ENCODE results near the gene KRT31. TPM values are rescaled to one million over a fixed set of nuclear protein-coding genes. Genes with fewer than 3 reads are reported as not detected.

The KRT31 gene
- polyA plus RNA-seq, 3 donors = not detected

DNA sequence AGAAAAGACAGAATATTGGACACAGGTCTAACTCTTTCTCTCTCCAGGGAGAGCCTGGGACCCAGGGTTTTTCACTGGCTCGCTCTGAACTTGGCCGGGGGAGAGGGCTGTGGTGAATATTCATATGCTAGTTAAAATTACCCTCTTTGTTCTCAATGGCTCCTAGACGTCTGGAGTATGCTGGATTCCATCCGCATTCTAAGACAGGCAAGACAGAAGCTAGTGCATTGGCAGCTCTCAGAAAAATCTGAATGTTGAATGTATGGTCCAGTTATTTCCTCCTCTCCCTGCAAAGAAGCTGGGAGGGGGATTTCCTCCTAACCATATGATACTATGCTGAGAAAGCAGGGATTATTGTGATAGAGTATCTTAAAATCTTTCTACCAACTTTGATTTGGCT, 9.7 kb downstream of the KRT31 start:
- no peaks in the 10 kb centered on the region for H3K36me3 ChIP-seq (replicated peaks in 1 of 2; ENCODE audit: control insufficient read depth in 1 of 2, insufficient read depth in 2 of 2, low read length in 2 of 2)
- no peak overlapping the region for H3K9ac ChIP-seq (ENCODE audit: insufficient read depth, low read length, poor library complexity, severe bottlenecking)
- no peak overlapping the region for H3K27ac Mint-ChIP-seq
- H3K9me3 Mint-ChIP-seq = peaks cover 4 to 20% (median 11%) of the 10 kb centered on the region in 7 donors
- no peak overlapping the region for H3K4me3 ChIP-seq (replicated peaks in 1 of 3; ENCODE audit: low read depth in 2 of 3, low read length in 3 of 3)
- no peak overlapping the region for H3K27ac ChIP-seq (ENCODE audit: low read depth in 1 of 2, low read length in 2 of 2)
- no peak for DNase-seq
- no peak overlapping the region for H2AFZ ChIP-seq (ENCODE audit: insufficient read depth, low read depth, low read length, poor library complexity, severe bottlenecking)
- no peaks in the 10 kb centered on the region for H3K79me2 ChIP-seq (ENCODE audit: insufficient read depth, low read length)
- H3K4me2 ChIP-seq (replicated peaks; ENCODE audit: extremely low read depth, low read length, poor library complexity, severe bottlenecking) = no peak overlapping the region
- H3K4me1 Mint-ChIP-seq = no peaks in the 10 kb centered on the region
- no peaks in the 10 kb centered on the region for H3K36me3 Mint-ChIP-seq
- H3K27me3 Mint-ChIP-seq (ENCODE audit: low read depth in 3 of 3) = peaks cover 5 to 25% (median 10%) of the 10 kb centered on the region in 3 donors
- WGBS (ENCODE audit: insufficient coverage) = no CpG with 5 or more reads among the region's 4 CpGs
- H4K20me1 ChIP-seq (ENCODE audit: insufficient read depth, low read length) = no peaks in the 10 kb centered on the region
- peaks cover 8 to 11% of the 10 kb centered on the region in 2 donors for H3K9me3 ChIP-seq (replicated peaks in 1 of 2; ENCODE audit: control insufficient read depth in 1 of 2, insufficient read depth in 1 of 2, low read length in 2 of 2)
- TF ChIP-seq, protein P1, sequence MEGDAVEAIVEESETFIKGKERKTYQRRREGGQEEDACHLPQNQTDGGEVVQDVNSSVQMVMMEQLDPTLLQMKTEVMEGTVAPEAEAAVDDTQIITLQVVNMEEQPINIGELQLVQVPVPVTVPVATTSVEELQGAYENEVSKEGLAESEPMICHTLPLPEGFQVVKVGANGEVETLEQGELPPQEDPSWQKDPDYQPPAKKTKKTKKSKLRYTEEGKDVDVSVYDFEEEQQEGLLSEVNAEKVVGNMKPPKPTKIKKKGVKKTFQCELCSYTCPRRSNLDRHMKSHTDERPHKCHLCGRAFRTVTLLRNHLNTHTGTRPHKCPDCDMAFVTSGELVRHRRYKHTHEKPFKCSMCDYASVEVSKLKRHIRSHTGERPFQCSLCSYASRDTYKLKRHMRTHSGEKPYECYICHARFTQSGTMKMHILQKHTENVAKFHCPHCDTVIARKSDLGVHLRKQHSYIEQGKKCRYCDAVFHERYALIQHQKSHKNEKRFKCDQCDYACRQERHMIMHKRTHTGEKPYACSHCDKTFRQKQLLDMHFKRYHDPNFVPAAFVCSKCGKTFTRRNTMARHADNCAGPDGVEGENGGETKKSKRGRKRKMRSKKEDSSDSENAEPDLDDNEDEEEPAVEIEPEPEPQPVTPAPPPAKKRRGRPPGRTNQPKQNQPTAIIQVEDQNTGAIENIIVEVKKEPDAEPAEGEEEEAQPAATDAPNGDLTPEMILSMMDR (IDR thresholded peaks at IDR 0.05) = no peak
- intact Hi-C loops (cut with micrococcal nuclease) = no loop called here
- peak overlapping the region in 1 of 2 donors; percentile 16 for H3K4me3 Mint-ChIP-seq
- no peaks in the 10 kb centered on the region for H3K4me1 ChIP-seq (ENCODE audit: control insufficient read depth in 1 of 2, insufficient read depth in 2 of 2, low read length in 2 of 2)
- peaks cover 2 to 17% of the 10 kb centered on the region in 2 donors for H3K27me3 ChIP-seq (ENCODE audit: control insufficient read depth in 2 of 2, insufficient read depth in 2 of 2, low read length in 2 of 2)

DNA sequence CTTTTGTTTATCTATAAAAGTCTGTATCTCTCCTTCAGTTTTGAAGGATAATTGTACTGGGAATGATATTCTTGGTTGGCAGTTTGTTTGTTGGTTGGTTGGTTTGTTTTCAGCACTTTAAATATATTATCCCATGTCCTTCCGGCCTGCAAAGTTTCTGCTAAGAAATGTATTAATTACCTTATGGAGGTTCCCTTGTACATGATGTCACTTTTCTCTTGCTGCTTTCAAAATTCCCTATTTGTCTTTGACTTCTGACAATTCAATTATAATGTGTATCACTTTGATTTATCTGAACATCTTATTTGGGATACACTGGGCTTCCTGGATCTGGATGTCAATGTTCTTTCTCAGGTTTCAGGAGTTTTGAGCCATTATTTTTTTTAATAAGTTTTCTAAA, 11.2 kb downstream of the KRT31 start:
- TF ChIP-seq, protein P1 (IDR thresholded peaks at IDR 0.05) = no peak

More for the DNA sequence above, 11.2 kb downstream of the KRT31 start:
- WGBS (ENCODE audit: insufficient coverage) = no CpG with 5 or more reads among the region's 1 CpG
- Mint-ChIP-seq H3K4me1 (no peaks in the 10 kb centered on the region), H3K36me3 (no peaks in the 10 kb centered on the region), H3K4me3 (no peak overlapping the region), H3K27me3 (ENCODE audit: low read depth in 3 of 3) (peaks cover 5 to 25% (median 10%) of the 10 kb centered on the region in 3 donors), H3K27ac (no peak overlapping the region), H3K9me3 (peaks cover 4 to 20% (median 11%) of the 10 kb centered on the region in 7 donors)
- no peak overlapping the region for H3K4me3 ChIP-seq (replicated peaks in 1 of 3; ENCODE audit: low read depth in 2 of 3, low read length in 3 of 3)
- H2AFZ ChIP-seq (ENCODE audit: insufficient read depth, low read depth, low read length, poor library complexity, severe bottlenecking) = no peak overlapping the region
- H3K9me3 ChIP-seq (replicated peaks in 1 of 2; ENCODE audit: control insufficient read depth in 1 of 2, insufficient read depth in 1 of 2, low read length in 2 of 2) = peaks cover 8 to 11% of the 10 kb centered on the region in 2 donors
- no peak overlapping the region for H3K4me2 ChIP-seq (replicated peaks; ENCODE audit: extremely low read depth, low read length, poor library complexity, severe bottlenecking)
- no peak overlapping the region for H3K9ac ChIP-seq (ENCODE audit: insufficient read depth, low read length, poor library complexity, severe bottlenecking)
- H3K79me2 ChIP-seq (ENCODE audit: insufficient read depth, low read length) = no peaks in the 10 kb centered on the region
- no peak for DNase-seq
- no peaks in the 10 kb centered on the region for H4K20me1 ChIP-seq (ENCODE audit: insufficient read depth, low read length)
- intact Hi-C loops (cut with micrococcal nuclease) = no loop called here
- H3K27ac ChIP-seq (ENCODE audit: low read depth in 1 of 2, low read length in 2 of 2) = no peak overlapping the region
- H3K4me1 ChIP-seq (ENCODE audit: control insufficient read depth in 1 of 2, insufficient read depth in 2 of 2, low read length in 2 of 2) = no peaks in the 10 kb centered on the region
- H3K36me3 ChIP-seq (replicated peaks in 1 of 2; ENCODE audit: control insufficient read depth in 1 of 2, insufficient read depth in 2 of 2, low read length in 2 of 2) = no peaks in the 10 kb centered on the region
- peaks cover 2 to 13% of the 10 kb centered on the region in 2 donors for H3K27me3 ChIP-seq (ENCODE audit: control insufficient read depth in 2 of 2, insufficient read depth in 2 of 2, low read length in 2 of 2)
